ENCODE data around the gene GJB2.
A peak's percentile ranks its signal among the peaks of the same experiment; 100 is the strongest.

DNA sequence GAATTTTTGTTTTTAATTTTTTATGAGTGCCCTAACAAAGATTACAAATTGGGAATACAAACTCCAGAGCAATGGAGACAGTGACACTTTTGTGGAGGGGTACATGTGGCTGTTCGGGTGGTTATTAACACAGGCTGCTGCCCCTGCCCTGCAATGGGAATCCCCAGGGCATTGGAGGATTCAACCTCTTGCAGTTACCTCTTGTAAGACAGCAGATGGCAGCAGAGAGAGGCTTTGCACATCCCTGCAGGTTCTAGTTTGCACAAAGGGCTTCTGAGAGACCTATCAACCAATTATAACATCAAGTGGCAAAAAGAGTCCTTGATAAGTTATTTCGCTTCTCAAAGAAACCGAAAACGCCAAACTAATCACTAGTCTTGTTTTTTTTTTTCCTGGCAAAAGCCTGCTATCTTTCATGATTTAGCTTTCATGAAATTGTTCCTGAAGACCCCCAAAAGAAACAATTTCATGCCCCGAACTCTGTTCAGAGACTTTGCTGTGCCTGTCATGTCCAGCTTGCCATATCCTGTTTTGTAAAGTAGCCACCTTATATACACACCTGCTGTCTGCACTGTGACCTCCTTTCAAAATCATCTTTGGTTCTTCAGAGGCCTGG is 10.4 kb downstream of the GJB2 start:
- TF ChIP-seq, protein P1, sequence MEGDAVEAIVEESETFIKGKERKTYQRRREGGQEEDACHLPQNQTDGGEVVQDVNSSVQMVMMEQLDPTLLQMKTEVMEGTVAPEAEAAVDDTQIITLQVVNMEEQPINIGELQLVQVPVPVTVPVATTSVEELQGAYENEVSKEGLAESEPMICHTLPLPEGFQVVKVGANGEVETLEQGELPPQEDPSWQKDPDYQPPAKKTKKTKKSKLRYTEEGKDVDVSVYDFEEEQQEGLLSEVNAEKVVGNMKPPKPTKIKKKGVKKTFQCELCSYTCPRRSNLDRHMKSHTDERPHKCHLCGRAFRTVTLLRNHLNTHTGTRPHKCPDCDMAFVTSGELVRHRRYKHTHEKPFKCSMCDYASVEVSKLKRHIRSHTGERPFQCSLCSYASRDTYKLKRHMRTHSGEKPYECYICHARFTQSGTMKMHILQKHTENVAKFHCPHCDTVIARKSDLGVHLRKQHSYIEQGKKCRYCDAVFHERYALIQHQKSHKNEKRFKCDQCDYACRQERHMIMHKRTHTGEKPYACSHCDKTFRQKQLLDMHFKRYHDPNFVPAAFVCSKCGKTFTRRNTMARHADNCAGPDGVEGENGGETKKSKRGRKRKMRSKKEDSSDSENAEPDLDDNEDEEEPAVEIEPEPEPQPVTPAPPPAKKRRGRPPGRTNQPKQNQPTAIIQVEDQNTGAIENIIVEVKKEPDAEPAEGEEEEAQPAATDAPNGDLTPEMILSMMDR (IDR thresholded peaks at IDR 0.05), result peak; percentile 65 to 86 (median 80)
- no peak for TF ChIP-seq POLR2A (IDR thresholded peaks at IDR 0.05)

All from esophagus squamous epithelium (tissue), 4 donors.